PFSK-1 (cell line): ENCODE results near the gene SPATS2L.

Source experiments
- POLR2AphosphoS5 ChIP-seq: IDR thresholded peaks from 2 replicates; pipeline ENCODE4 v1.6.1; 2012; ENCODE audit warnings: low read depth, mild to moderate bottlenecking, control low read depth, low read length, moderate library complexity
- SIN3A ChIP-seq: IDR thresholded peaks from 2 replicates; pipeline ENCODE4 v1.6.1; 2012; ENCODE audit warnings: mild to moderate bottlenecking, low read length, moderate library complexity, borderline replicate concordance; ENCODE audit not compliant: insufficient read depth

GRCh38 chr2:200349868-200350267 lies 43.4 kb downstream of the SPATS2L start:
- TF ChIP-seq SIN3A (no peak), POLR2AphosphoS5 (no peak)
